ENCODE measurements around the gene ATP2A1.

- no peak for TF ChIP-seq POLR2A (IDR thresholded peaks at IDR 0.05)
- no peak for TF ChIP-seq CTCF (IDR thresholded peaks at IDR 0.05)
Measured at GRCh38 chr16:28930652-28931051, 52.4 kb downstream of the ATP2A1 start.
